HepG2 (cell line): ENCODE data around the gene DDX24. TPM values are rescaled to one million over a fixed set of nuclear protein-coding genes. Genes with fewer than 3 reads are reported as not detected.

Source experiments
- ELK4 ChIP-seq: sonication (generic); formaldehyde crosslinking; IDR thresholded peaks from 2 replicates; pipeline ENCODE4 v1.9.0; 2021; ENCODE audit warnings: missing genetic modification reagents, borderline replicate concordance
- HINFP ChIP-seq: sonication (generic); formaldehyde crosslinking; IDR thresholded peaks from 2 replicates; pipeline ENCODE4 v1.4.0; 2020; ENCODE audit warnings: low read depth, mild to moderate bottlenecking, missing genetic modification reagents
- KAT7 ChIP-seq: IDR thresholded peaks from 2 replicates; pipeline ENCODE4 v1.6.1; 2018; ENCODE audit warnings: borderline replicate concordance, missing compliant biosample characterization
- MAX ChIP-seq: IDR thresholded peaks from 2 replicates; pipeline ENCODE4 v1.6.1; 2012; ENCODE audit warnings: inconsistent platforms
- NFIB ChIP-seq: sonication (generic); formaldehyde crosslinking; IDR thresholded peaks from 2 replicates; pipeline ENCODE4 v1.9.0; 2021; ENCODE audit warnings: missing genetic modification reagents, mild to moderate bottlenecking, borderline replicate concordance
- PPARG ChIP-seq: conservative IDR thresholded peaks from 2 replicates; pipeline ENCODE4 v1.6.1; 2016; ENCODE audit warnings: missing biosample characterization, missing genetic modification reagents
- REPIN1 ChIP-seq: sonication (generic); formaldehyde crosslinking; IDR thresholded peaks from 2 replicates; pipeline ENCODE4 v1.8.0; 2022; ENCODE audit warnings: missing genetic modification reagents, low read depth, mild to moderate bottlenecking, borderline replicate concordance
- SMARCE1 ChIP-seq: fragments of 450-650 bp; IDR thresholded peaks from 2 replicates; pipeline ENCODE4 v1.6.1; 2017; ENCODE audit warnings: borderline replicate concordance
- ZBTB1 ChIP-seq: sonication (generic); formaldehyde crosslinking; IDR thresholded peaks from 2 replicates; pipeline ENCODE4 v1.4.0; 2020; ENCODE audit warnings: missing genetic modification reagents, borderline replicate concordance
- ZFP36 ChIP-seq: fragments of 150-350 bp; IDR thresholded peaks from 2 replicates; pipeline ENCODE4 v1.6.1; 2018; ENCODE audit warnings: borderline replicate concordance, low read length, low read depth; ENCODE audit not compliant: partially characterized antibody
- ZMAT5 ChIP-seq: sonication (generic); formaldehyde crosslinking; IDR thresholded peaks from 2 replicates; pipeline ENCODE4 v1.5.0; 2020; ENCODE audit warnings: mild to moderate bottlenecking, low read depth, missing genetic modification reagents, borderline replicate concordance
- ZNF275 ChIP-seq: sonication (generic); formaldehyde crosslinking; IDR thresholded peaks from 2 replicates; pipeline ENCODE4 v1.8.0; 2022; ENCODE audit warnings: missing genetic modification reagents, mild to moderate bottlenecking, inconsistent platforms, borderline replicate concordance
- ZNF460 ChIP-seq: sonication (generic); formaldehyde crosslinking; IDR thresholded peaks from 2 replicates; pipeline ENCODE4 v1.5.1; 2020; ENCODE audit warnings: missing genetic modification reagents, mild to moderate bottlenecking, borderline replicate concordance
- ZNF687 ChIP-seq: sonication (generic); formaldehyde crosslinking; IDR thresholded peaks from 2 replicates; pipeline ENCODE4 v1.5.1; 2020; ENCODE audit warnings: mild to moderate bottlenecking, missing genetic modification reagents, moderate library complexity
- polyA plus RNA-seq, 8 experiments: library from polyadenylated mRNA; depleted of rRNA in 3 of 8; stranded (reverse) in 7 of 8; unstranded in 1 of 8; fragments of >200 nt; fragmentation: Illumina TruSeq in 4 of 8; extraction: Trizol in 4 of 8; gene quantifications; 2 replicates each; pipeline versions ENCODE4 v1.2.1 to v1.2.3, GENCODE V29; 2011 to 2016; ENCODE audit warnings: low read depth in 4 of 8, missing spikeins in 1 of 8, mixed read lengths in 1 of 8; ENCODE audit not compliant: insufficient read depth in 1 of 8
- total RNA-seq, 5 experiments: library from RNA; depleted of rRNA; stranded (reverse); fragments of >200 nt; fragmentation: Illumina TruSeq; extraction: Trizol; gene quantifications; 2 replicates each; pipeline ENCODE4 v1.2.3, GENCODE V29; 2016; ENCODE audit warnings: low read depth in 1 of 5

DDX24 gene
- total and polyA plus RNA-seq, 2 of the 13 experiments (the other 11 are each of a cell fraction or from before 2014, with no cell fraction given) = 67.3 to 149 TPM

GRCh38 chr14:94066089-94066676 is 14.8 kb downstream of the DDX24 start (continued):
- TF ChIP-seq ZNF687 (peak; percentile 28; the same call in 1 of the 2 replicates), ZNF275 (no peak), MAX (no peak), REPIN1 (CRISPR knock-in tag) (no peak), SMARCE1 (no peak), KAT7 (CRISPR knock-in tag) (no peak), ZFP36 (no peak), ELK4 (CRISPR knock-in tag) (no peak), ZBTB1 (no peak), HINFP (no peak), ZMAT5 (CRISPR knock-in tag) (no peak), PPARG (CRISPR knock-in tag) (no peak), ZNF460 (no peak), NFIB (CRISPR knock-in tag) (no peak)
